GM13976 (cell line): ENCODE data around the gene GBX2.
"Not testable (repeated sequence)": the region's sequence is repeated elsewhere in the genome, so short reads cannot be mapped to it uniquely, and the experiment has no call there.

ENCODE experiments used
- DNase-seq: peaks from one replicate; pipeline ENCODE4 v3.0.0; 2012; ENCODE audit warnings: low spot score
- in situ Hi-C: fragments of 300-500 bp; cut with MboI; formaldehyde crosslinking; loops from one replicate; pipeline ENCODE4 v1.12.0; 2022; ENCODE audit warnings: low sequenced_read_pairs, mixed read lengths, inconsistent platforms; ENCODE audit not compliant: unreplicated experiment
- TF ChIP-seq, protein P1 (sequence below): IDR thresholded peaks from 2 replicates; pipeline ENCODE4 v1.5.1; 2012; ENCODE audit warnings: borderline replicate concordance, mild to moderate bottlenecking; ENCODE audit not compliant: insufficient read depth; ENCODE audit errors: extremely low read depth, missing control alignments, control extremely low read depth

GBX2 gene

DNA sequence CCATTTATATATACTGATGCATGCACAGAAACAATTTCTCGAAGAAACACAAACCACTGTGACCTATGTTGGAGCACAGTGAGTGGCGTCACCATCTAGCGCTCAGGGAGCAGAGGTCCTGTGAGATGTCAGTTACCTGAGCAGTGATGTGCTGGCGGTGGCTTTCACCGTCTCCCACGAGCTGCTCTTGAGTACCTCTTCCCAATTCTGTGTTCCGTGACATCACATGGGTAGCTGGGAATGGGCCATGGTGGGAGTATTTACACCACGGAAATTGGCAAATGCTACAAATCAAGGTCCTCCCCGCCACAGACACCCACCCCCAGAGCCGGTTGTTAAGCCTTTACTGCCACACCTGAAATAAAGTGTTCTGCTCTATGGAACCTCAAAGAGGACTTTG, 24.4 kb downstream of the GBX2 start:
- in situ Hi-C loops = no loop called here
- DNase-seq = no peak
- TF ChIP-seq, protein P1, sequence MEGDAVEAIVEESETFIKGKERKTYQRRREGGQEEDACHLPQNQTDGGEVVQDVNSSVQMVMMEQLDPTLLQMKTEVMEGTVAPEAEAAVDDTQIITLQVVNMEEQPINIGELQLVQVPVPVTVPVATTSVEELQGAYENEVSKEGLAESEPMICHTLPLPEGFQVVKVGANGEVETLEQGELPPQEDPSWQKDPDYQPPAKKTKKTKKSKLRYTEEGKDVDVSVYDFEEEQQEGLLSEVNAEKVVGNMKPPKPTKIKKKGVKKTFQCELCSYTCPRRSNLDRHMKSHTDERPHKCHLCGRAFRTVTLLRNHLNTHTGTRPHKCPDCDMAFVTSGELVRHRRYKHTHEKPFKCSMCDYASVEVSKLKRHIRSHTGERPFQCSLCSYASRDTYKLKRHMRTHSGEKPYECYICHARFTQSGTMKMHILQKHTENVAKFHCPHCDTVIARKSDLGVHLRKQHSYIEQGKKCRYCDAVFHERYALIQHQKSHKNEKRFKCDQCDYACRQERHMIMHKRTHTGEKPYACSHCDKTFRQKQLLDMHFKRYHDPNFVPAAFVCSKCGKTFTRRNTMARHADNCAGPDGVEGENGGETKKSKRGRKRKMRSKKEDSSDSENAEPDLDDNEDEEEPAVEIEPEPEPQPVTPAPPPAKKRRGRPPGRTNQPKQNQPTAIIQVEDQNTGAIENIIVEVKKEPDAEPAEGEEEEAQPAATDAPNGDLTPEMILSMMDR = no peak

DNA sequence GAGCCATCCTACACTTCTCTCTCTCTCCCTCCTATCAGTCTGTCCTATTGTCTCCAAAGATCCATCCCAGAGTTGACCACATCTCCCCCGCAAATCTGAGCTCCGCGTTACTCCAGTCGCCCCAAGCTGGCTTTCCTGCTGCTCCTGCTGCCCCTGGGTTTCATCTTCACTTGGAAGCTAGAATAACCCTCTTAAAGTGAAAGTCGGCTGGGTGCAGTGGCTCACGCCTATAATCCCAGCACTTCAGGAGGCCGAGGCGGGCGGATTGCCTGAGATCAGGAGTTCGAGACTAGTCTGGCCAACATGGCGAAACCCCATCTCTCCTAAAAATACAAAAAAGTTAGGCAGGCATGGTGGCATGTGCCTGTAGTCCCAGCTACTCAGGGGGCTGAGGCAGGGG, 26.6 kb downstream of the GBX2 start:
- in situ Hi-C loops = not testable (repeated sequence)

DNA sequence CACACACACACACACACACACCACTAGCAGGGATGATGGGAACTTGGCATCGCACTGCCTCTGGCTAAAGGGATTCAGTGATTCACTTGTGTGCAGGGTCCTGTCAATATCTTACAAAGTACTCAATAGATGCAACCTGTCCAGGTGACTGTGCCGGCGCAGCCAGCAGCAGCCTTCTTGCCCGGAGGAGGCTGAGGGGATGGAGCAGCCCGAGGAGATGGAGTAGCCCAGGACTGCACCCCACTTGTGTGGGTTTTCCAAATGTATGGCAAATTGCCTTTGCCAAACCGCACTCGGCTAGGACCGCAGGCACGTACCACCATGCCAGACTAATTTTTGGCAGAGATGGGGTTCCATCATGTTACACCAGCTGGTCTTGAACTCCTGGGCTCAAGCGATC, 31.1 kb downstream of the GBX2 start:
- in situ Hi-C loops = no loop called here
- DNase-seq = no peak
- TF ChIP-seq, protein P1 = no peak

More for the DNA sequence above, 26.6 kb downstream of the GBX2 start:
- not testable (repeated sequence) for DNase-seq

DNA sequence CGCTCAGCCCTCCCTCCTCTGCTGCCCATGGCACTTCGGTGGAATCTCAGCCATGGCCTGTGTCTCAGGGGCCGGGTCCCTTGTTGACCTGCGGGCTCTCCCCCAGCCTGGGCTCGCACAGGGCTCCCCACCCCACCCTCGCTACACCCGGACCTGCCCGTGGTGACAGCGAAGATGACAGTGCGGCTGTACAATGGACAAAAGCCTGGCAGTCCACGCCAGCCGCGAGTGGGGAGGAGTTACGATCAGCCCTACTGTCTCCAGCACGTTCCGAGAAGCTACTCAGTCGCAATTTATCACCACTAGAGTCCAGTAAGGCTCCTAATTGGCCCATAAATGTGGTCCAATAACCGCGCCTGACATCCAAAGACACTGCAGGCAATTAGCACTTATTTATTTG, 31.6 kb downstream of the GBX2 start:
- DNase-seq = no peak
- in situ Hi-C loops = no loop called here
- TF ChIP-seq, protein P1 = no peak

DNA sequence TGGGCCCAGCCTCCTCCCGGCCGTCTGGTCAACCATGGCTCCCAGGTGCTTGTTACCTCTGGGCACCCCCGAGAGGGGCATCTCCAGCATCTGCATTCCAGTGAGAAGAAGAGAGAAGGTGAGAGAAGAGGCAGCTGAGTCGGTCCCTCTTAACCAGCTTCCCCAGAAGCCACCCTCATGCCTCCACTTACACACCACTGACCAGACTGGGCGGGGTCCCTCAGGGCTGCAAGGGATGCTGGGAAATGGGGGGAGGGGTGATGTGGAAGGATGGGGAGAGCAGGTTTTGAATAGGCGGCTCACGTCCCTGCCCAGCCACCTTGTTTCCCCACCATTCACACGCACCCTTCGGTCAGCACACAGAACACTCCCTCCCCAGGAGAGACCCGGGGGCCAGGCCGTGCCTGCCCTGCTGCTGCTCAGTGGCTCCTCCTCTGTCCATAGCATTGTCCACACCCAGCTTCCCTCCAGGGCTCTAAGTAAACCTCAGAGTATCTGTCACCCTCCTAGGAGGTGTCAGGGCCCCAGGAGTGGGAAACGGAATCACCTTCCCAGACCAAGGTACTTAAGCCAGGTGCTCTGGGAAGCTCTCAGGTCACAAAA, 34.7 kb downstream of the GBX2 start:
- in situ Hi-C loops = no loop called here
- TF ChIP-seq, protein P1 = no peak
- no peak for DNase-seq

DNA sequence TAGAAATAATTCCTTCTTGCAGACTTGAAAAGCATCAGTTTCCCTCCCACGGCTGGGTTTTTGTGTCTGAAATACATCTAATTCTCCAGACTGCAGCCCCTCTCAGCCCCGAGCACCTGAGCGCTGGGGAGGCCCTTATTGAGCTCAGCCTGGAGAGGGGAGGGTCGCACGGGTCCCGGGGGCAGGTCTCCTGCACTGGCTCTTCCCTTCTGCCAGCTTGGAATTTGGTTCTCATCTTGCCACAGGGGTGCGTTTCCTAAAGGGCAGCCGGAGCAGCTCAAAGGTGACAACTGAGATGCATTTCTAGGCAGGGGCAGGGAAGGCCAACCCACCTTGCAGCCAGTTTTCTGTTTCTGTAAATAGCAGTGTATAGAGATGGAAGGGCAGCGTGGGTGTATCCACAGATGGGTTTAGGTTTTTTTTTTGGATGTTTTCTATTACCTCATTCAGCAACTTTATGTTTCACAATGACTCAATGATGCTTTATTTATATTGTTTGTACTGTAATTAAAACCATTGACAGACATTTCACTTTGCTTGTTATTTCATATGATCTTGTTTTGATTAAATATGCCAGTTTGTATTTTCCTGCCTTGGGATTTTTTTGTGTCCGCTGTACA, 37.0 kb downstream of the GBX2 start:
- DNase-seq = peak; percentile 76
- TF ChIP-seq, protein P1 = no peak
- in situ Hi-C loops = no loop called here

DNA sequence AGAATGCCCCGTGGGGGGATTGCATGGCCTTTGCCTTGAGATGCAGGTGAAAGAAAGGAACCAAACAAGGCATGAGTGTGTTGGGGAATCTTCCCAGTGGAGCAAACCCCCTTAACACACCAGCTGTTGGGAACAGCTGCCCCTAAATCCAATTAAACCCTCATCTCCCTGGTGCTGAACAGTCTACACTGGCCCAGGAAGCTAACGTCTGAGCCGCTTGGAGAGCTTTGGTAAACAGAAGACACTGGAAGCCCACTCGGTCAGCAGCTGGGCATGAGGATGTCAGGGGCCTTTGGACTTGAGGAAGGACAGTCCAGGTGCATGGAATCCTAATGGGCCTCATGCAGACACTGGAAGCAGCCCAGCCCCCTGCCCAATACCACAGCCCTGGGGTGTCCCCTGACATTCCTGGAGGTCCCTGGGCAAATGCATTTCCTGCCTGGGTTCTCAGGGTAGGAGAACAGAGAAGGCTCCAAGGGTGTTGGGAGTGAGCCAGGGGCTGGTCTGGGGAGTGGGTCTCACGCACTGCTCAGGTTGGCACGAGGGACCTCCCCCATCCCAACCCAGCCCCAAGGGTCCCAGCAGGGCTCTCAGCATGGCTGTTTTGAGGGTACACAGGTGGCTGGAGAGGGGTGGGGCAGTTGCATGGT, 37.7 kb downstream of the GBX2 start:
- in situ Hi-C loops = no loop called here
- no peak for DNase-seq
- TF ChIP-seq, protein P1 = no peak
